Mesenteric fat pad (tissue), 1 donor: Measurements from ENCODE around the gene PSG6. TPM values are rescaled to one million over a fixed set of nuclear protein-coding genes. Genes with fewer than 3 reads are reported as not detected.
"Not testable (repeated sequence)": the region's sequence is repeated elsewhere in the genome, so short reads cannot be mapped to it uniquely, and the experiment has no call there.

Experiments used
- DNase-seq: peaks from one replicate; pipeline ENCODE4 v3.0.0-alpha.2; 2020; ENCODE audit warnings: low spot score
- total RNA-seq: library from RNA; stranded (reverse); fragmentation: NEBNext Ultra II Directional; extraction: Animal tissue kit (Norgen Biotek cat#: 25700); gene quantifications from one replicate; pipeline ENCODE4 v1.2.1, GENCODE V29; 2021
- donor health status: DM: yes; HTN: yes; CAD: no.

The PSG6 gene
- total RNA-seq, 1 donor from 2014 or later = not detected

- not testable (repeated sequence) for DNase-seq
Observed at GRCh38 chr19:42911731-42912130, 6.0 kb downstream of the PSG6 start.

- DNase-seq = not testable (repeated sequence)
Observed at GRCh38 chr19:42906162-42906561, 11.5 kb downstream of the PSG6 start.

GRCh38 chr19:42900561-42900960 lies 17.1 kb downstream of the PSG6 start:
- not testable (repeated sequence) for DNase-seq

DNA sequence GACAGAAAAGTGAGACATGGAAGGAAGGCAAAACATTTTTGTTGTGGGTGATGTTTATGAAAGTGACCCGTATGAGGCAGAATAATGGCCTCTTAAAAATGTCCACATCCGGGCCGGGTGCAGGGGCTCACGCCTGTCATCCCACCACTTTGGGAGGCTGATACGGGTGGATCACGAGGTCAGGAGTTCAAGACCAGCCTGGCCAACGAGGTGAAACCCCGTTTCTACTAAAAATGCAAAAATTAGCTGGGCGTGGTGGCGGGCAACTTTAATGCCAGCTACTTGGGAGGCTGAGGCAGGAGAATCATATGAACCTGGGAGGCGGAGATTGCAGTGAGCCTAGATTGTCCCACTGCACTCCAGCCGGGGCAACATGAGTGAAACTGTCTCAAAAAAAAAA lies 18.0 kb downstream of the PSG6 start:
- DNase-seq = not testable (repeated sequence)

DNA sequence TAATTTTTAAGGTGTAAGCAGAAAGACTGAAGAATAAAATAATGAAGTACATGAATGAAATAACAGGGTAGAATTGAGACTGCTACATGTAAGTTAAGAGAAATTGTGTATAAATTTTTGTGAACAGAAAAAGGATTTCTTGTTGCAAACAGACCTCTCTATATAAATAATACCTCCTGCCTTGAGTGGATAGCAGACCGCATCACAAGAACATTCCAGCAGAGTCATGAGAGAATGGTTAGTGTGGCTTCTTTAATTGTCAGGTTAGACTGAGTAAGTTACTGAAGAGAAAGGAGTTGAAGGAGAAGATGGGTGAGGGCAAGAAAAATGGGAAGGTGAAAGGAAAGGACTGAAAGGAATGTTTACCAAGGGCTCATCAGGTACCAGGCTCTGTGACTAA lies 18.6 kb downstream of the PSG6 start:
- DNase-seq = not testable (repeated sequence)

- DNase-seq = not testable (repeated sequence)
Observed at GRCh38 chr19:42898656-42899055, 19.0 kb downstream of the PSG6 start.

GRCh38 chr19:42897729-42898128 lies 20.0 kb downstream of the PSG6 start:
- DNase-seq = not testable (repeated sequence)

DNA sequence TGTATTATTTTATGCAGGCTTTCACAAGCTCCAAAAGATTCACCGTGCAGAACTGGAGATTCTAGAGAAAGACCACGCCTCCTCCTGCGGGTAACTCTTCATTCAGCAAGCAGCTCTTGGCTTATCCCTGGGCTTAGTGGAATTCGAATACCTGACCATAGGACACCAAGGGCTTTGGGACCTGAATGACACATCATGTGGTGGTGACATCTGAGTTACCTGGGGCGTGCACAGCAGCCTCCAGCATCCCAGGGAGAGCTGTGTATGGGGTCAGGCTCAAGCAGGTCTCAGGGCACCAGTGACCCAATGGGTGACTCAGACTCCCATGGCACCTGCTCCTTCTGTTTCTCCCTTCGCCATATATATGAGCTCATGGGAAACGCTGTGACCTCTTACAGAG lies 27.2 kb downstream of the PSG6 start:
- DNase-seq = not testable (repeated sequence)

- not testable (repeated sequence) for DNase-seq
Observed at GRCh38 chr19:42887876-42888445, 29.7 kb downstream of the PSG6 start.

GRCh38 chr19:42882730-42883129 lies 35.0 kb downstream of the PSG6 start:
- not testable (repeated sequence) for DNase-seq

GRCh38 chr19:42882010-42882409 lies 35.7 kb downstream of the PSG6 start:
- not testable (repeated sequence) for DNase-seq

DNA sequence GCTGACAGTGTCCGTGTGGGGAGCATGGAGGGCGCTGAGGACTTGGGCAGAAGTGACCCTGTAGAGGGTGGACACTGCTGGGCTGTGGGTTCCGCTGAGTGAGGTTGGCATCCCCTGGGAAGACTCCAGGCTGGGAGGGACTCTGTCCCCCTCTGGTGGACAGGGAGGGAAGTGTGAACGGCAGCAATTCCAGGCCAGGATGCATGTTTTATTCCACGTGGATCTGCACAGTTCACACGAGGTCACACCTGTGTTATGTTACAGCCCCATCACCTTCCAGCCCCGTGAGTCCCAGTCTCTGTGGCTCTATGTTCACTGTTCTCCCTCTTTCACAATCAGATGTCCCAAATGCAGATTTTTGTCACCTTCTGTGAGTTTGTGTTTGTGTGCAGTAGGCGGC lies 36.4 kb downstream of the PSG6 start:
- not testable (repeated sequence) for DNase-seq

- DNase-seq = not testable (repeated sequence)
Observed at GRCh38 chr19:42880621-42881020, 37.1 kb downstream of the PSG6 start.

DNA sequence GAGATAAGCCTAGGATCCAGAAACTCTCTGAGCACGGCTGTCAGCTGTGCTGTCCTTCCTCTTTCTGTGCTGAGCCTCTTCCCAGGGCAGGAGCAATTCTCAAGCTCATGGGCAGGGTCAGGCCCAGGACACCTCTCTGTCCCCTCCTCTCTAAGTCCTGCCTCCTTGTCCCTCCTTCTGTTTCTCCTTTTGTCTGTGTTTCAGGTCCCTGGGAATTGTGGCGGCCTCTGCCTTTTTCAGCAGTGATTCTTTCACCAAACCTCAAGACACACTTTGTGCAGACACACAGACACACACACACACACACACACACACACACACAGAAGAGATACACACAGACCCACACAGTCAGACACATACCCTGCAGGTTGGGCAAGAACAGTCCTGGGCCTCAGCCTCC lies 38.1 kb downstream of the PSG6 start, which contains the start of gene PSG1:
Gene PSG1, minus strand, starts transcription at position 101 of the 400 bp plus-strand sequence. CDS start 132 bp downstream, outside the sequence.
- DNase-seq = no peak

GRCh38 chr19:42876596-42876995 lies 41.1 kb downstream of the PSG6 start:
- not testable (repeated sequence) for DNase-seq

- not testable (repeated sequence) for DNase-seq
Observed at GRCh38 chr19:42875881-42876280, 41.8 kb downstream of the PSG6 start.

GRCh38 chr19:42874901-42875813 lies 42.5 kb downstream of the PSG6 start:
- DNase-seq = not testable (repeated sequence)

- not testable (repeated sequence) for DNase-seq
Observed at GRCh38 chr19:42874136-42874535, 43.6 kb downstream of the PSG6 start.

- no peak for DNase-seq
Observed at GRCh38 chr19:42872608-42873007, 45.1 kb downstream of the PSG6 start.

DNA sequence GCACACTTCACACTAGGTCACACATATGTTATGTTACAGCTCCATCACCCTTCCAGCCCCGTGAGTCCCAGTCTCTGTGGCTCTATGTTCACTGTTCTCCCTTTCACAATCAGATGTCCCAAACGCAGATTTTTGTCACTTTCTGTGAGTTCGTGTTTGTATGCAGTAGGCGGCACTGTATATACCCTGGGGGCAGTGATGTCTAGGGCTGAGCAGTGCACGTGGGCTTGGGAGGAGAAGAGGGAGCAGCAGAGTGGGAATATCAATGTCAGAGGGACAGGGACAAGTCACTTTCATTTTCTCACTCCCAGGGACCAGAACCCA lies 60.2 kb downstream of the PSG6 start:
- no peak for DNase-seq

- DNase-seq = not testable (repeated sequence)
Observed at GRCh38 chr19:42856866-42857543, 60.7 kb downstream of the PSG6 start.

DNA sequence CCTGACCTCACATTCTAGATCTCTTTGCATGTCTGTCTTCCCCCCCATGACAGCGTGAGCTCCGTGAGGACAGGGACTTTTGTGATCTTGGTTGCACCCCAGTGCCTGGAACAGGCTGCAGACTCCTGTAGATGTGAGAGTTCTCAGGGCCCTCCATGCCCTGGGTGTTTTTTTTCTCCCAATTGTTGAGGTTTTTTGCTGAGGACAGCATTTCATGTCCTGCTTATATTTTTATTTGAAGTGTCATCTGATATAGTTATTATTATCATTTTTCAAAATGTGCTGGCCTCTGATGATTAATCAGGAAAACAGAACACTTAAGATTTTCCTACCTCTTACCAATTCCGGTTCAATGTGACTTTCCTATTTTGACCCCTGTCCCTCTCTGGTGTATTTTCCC lies 62.9 kb downstream of the PSG6 start:
- not testable (repeated sequence) for DNase-seq
